Mammary epithelial cell (primary cell): ENCODE results near the gene CDC42EP5.

Source experiments
- EZH2 ChIP-seq: IDR thresholded peaks from 2 replicates; pipeline ENCODE4 v1.6.1; 2012; ENCODE audit warnings: low read length, inconsistent platforms, borderline replicate concordance
- TF ChIP-seq, protein P1 (sequence below), 2 donors: IDR thresholded peaks in 1 of 2; conservative IDR thresholded peaks in 1 of 2; 2 replicates each; pipeline ENCODE4 v1.5.1; 2011 to 2012; ENCODE audit warnings: inconsistent platforms in 2 of 2, low read length in 2 of 2, mild to moderate bottlenecking in 2 of 2, control low read depth in 1 of 2, low read depth in 1 of 2; ENCODE audit not compliant: insufficient read depth in 1 of 2; ENCODE audit errors: extremely low read depth in 1 of 2

DNA sequence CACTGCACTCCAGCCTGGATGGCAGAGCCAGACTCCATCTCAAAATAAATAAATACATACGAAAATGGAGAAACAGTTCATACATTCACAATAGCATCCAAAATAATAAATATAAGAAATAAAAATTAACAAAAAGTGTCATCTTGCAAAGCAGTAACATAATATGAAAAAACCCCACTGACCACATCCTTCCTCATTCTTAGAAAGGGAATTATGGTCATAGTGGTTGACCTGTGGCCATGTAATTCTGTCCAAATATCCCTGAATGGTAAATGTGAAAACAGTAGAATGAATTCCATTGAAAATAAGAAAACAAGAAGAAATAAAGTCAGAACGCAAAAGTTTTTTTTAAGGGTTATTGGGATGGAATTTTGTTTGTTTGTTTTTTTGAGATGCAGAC lies 7.0 kb upstream of the CDC42EP5 start:
- TF ChIP-seq, protein P1, sequence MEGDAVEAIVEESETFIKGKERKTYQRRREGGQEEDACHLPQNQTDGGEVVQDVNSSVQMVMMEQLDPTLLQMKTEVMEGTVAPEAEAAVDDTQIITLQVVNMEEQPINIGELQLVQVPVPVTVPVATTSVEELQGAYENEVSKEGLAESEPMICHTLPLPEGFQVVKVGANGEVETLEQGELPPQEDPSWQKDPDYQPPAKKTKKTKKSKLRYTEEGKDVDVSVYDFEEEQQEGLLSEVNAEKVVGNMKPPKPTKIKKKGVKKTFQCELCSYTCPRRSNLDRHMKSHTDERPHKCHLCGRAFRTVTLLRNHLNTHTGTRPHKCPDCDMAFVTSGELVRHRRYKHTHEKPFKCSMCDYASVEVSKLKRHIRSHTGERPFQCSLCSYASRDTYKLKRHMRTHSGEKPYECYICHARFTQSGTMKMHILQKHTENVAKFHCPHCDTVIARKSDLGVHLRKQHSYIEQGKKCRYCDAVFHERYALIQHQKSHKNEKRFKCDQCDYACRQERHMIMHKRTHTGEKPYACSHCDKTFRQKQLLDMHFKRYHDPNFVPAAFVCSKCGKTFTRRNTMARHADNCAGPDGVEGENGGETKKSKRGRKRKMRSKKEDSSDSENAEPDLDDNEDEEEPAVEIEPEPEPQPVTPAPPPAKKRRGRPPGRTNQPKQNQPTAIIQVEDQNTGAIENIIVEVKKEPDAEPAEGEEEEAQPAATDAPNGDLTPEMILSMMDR (conservative IDR thresholded peaks at IDR 0.05 in 1 of 2, IDR thresholded peaks at IDR 0.05 in 1 of 2; ENCODE audit: extremely low read depth in 1 of 2, insufficient read depth in 1 of 2, low read depth in 1 of 2, low read length in 2 of 2): no peak
- no peak for TF ChIP-seq EZH2
